ENCODE data around the gene ACVR1.

Gene ACVR1

DNA sequence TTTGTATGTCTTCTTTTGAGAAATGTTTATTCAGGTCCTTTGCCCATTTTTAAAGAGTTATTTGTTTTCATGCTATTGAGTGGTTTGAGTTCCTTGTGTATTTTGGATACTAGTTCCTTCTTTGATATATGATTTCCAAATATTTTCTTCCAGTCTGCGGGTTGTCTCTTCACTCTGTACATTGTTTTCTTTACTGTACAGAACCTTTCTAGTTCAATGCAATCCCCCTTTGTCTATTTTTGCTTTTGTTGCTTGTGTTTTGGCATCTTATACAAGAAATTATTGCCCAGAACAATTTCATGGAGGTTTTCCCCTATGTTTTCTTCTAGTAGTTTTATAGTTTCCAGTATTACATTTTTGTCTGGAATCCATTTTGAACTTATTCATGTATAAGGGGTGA is 185.0 kb downstream of the ACVR1 start:
- no peak for DNase-seq

Data from NCI-H2081 (cell line).